GM12891 (cell line): ENCODE data around the gene LAMA5.
A peak's percentile ranks its signal among the peaks of the same experiment; 100 is the strongest.

Source experiments
- DNase-seq: peaks from one replicate; pipeline ENCODE4 v3.0.0; 2011; ENCODE audit warnings: low spot score; ENCODE audit not compliant: insufficient read length
- FAIRE-seq: peaks from 2 replicates; lab custom pipeline; 2011; peaks lifted over from hg19 to GRCh38; lab: Jason Lieb, UNC
- PAX5 ChIP-seq: IDR thresholded peaks from 2 replicates; pipeline ENCODE4 v1.6.1; 2011; ENCODE audit warnings: low read length, moderate library complexity, mild to moderate bottlenecking; ENCODE audit not compliant: insufficient read depth, severe bottlenecking
- POLR2A ChIP-seq: IDR thresholded peaks from 2 replicates; pipeline ENCODE4 v1.6.1; 2011; ENCODE audit warnings: low read depth, low read length, control low read depth
- POLR2AphosphoS5 ChIP-seq: IDR thresholded peaks from 2 replicates; pipeline ENCODE4 v1.6.1; 2011; ENCODE audit warnings: low read depth, low read length, control low read depth
- POU2F2 ChIP-seq: IDR thresholded peaks from 2 replicates; pipeline ENCODE4 v1.6.1; 2011; ENCODE audit warnings: low read depth, mild to moderate bottlenecking, control low read depth, low read length, moderate library complexity
- SPI1 ChIP-seq: IDR thresholded peaks from 2 replicates; pipeline ENCODE4 v1.6.1; 2011; ENCODE audit warnings: low read depth, low read length, control low read depth
- TAF1 ChIP-seq: IDR thresholded peaks from 2 replicates; pipeline ENCODE4 v1.6.1; 2011; ENCODE audit warnings: low read depth, low read length, control low read depth

The LAMA5 gene

GRCh38 chr20:62396367-62397239, 29.5 kb upstream of the LAMA5 start:
- FAIRE-seq (no peak), DNase-seq (no peak)
- no peak for TF ChIP-seq POLR2AphosphoS5

- no peak for DNase-seq
- TF ChIP-seq POU2F2 (no peak), PAX5 (no peak), SPI1 (no peak), POLR2AphosphoS5 (no peak), POLR2A (no peak), TAF1 (no peak)
- no peak for FAIRE-seq
Measured at GRCh38 chr20:62395311-62396242, 28.5 kb upstream of the LAMA5 start.

- FAIRE-seq (no peak), DNase-seq (no peak)
- no peak for TF ChIP-seq TAF1
Measured at GRCh38 chr20:62394248-62395245, 27.4 kb upstream of the LAMA5 start.

- no peak for TF ChIP-seq POLR2A
- TF ChIP-seq SPI1: no peak
- no peak for TF ChIP-seq PAX5
- no peak for TF ChIP-seq TAF1
- no peak for TF ChIP-seq POLR2AphosphoS5
- no peak for TF ChIP-seq POU2F2
- FAIRE-seq: no peak
Measured at GRCh38 chr20:62393830-62394229, 26.7 kb upstream of the LAMA5 start.

GRCh38 chr20:62393335-62393665, 26.2 kb upstream of the LAMA5 start:
- FAIRE-seq (no peak), DNase-seq (no peak)
- TF ChIP-seq PAX5 (no peak), POU2F2 (no peak), POLR2AphosphoS5 (no peak), TAF1 (no peak), SPI1 (no peak), POLR2A (no peak)

More at GRCh38 chr20:62393830-62394229, 26.7 kb upstream of the LAMA5 start:
- no peak for DNase-seq

- no peak for TF ChIP-seq PAX5
- TF ChIP-seq POLR2A: no peak
- TF ChIP-seq SPI1: no peak
- TF ChIP-seq POU2F2: no peak
- no peak; the same call in 1 of the 2 replicates for TF ChIP-seq POLR2AphosphoS5
- no peak for TF ChIP-seq TAF1
- DNase-seq (no peak), FAIRE-seq (no peak)
Measured at GRCh38 chr20:62392621-62393334, 25.7 kb upstream of the LAMA5 start.

GRCh38 chr20:62392077-62392418, 24.9 kb upstream of the LAMA5 start:
- no peak for TF ChIP-seq POLR2A
- no peak for TF ChIP-seq TAF1
- no peak for TF ChIP-seq PAX5
- no peak for TF ChIP-seq POLR2AphosphoS5
- TF ChIP-seq SPI1: no peak
- TF ChIP-seq POU2F2: no peak
- FAIRE-seq: no peak
- no peak for DNase-seq

- no peak for FAIRE-seq
- DNase-seq: no peak
- TF ChIP-seq TAF1 (no peak), POLR2AphosphoS5 (peak; percentile 51; the same call in 1 of the 2 replicates)
Measured at GRCh38 chr20:62391165-62392076, 24.3 kb upstream of the LAMA5 start.
